Panc1 (cell line): ENCODE data around the gene ADGRE3. TPM values are rescaled to one million over a fixed set of nuclear protein-coding genes. Genes with fewer than 3 reads are reported as not detected.

Experiments used
- ATAC-seq: fragments of 200-7000 bp; cut with Tn5 transposase; 2 replicates; pipeline ENCODE4 v1.9.1; 2020; ENCODE audit warnings: mild to moderate bottlenecking, moderate library complexity
- BruUV-seq: library from RNA; stranded (reverse); fragments of 400-500 nt; replicated peaks from 2 replicates; lab custom pipeline; 2021; lab: Mats Ljungman, UMichigan
- CTCF ChIA-PET: fragments of 300-600 bp; sonication (Branson Sonifier 250); formaldehyde crosslinking; loops from one replicate; lab custom pipeline; 2022; ENCODE audit warnings: antibody characterized with exemption; lab: Charles Lee
- POLR2A ChIA-PET: fragments of 300-600 bp; sonication (Branson Sonifier 250); formaldehyde crosslinking; loops from one replicate; lab custom pipeline; 2022; ENCODE audit warnings: antibody characterized with exemption; lab: Charles Lee
- DNase-seq: peaks from one replicate; pipeline ENCODE4 v3.0.0-alpha.2; 2010; ENCODE audit warnings: low read depth, low spot score
- H3K27ac ChIP-seq: 2 replicates; pipeline ENCODE4 v1.5.1; 2011; ENCODE audit warnings: mild to moderate bottlenecking, low read length, inconsistent platforms
- H3K27me3 ChIP-seq: fragments of 200-500 bp; sonication (Bioruptor generic); 2 replicates; pipeline ENCODE4 v1.6.0; 2014; ENCODE audit warnings: low read length, inconsistent platforms; ENCODE audit not compliant: control insufficient read depth, insufficient read depth
- H3K36me3 ChIP-seq: fragments of 200-500 bp; sonication (Bioruptor generic); 2 replicates; pipeline ENCODE4 v1.5.1; 2014; ENCODE audit warnings: inconsistent platforms, mild to moderate bottlenecking, low read length, moderate library complexity; ENCODE audit not compliant: control insufficient read depth, insufficient read depth
- H3K4me1 ChIP-seq: 2 replicates; pipeline ENCODE4 v1.5.1; 2011; ENCODE audit warnings: inconsistent platforms, mild to moderate bottlenecking, low read length, moderate library complexity; ENCODE audit not compliant: control insufficient read depth, insufficient read depth
- H3K4me3 ChIP-seq, 2 experiments: 2 replicates each; pipeline ENCODE4 v1.5.1; 2011 to 2012; ENCODE audit warnings: low read depth in 2 of 2, low read length in 2 of 2, mild to moderate bottlenecking in 2 of 2, inconsistent platforms in 1 of 2, moderate library complexity in 1 of 2
- H3K9me3 ChIP-seq: fragments of 200-500 bp; sonication (Bioruptor generic); 2 replicates; pipeline ENCODE4 v1.5.1; 2014; ENCODE audit warnings: low read depth, mild to moderate bottlenecking, inconsistent platforms, low read length, moderate library complexity; ENCODE audit not compliant: control insufficient read depth, insufficient read depth
- CTCF ChIP-seq: fragments of 450-650 bp; IDR thresholded peaks from 2 replicates; pipeline ENCODE4 v1.5.1; 2017; ENCODE audit warnings: mild to moderate bottlenecking
- POLR2AphosphoS5 ChIP-seq: IDR thresholded peaks from 2 replicates; pipeline ENCODE4 v1.6.1; 2012; ENCODE audit warnings: mild to moderate bottlenecking, low read depth, low read length, moderate library complexity
- REST ChIP-seq, 2 experiments: IDR thresholded peaks; 2 replicates each; pipeline ENCODE4 v1.6.1; 2011 to 2012; ENCODE audit warnings: low read depth in 2 of 2, control low read depth in 1 of 2, low read length in 1 of 2, mild to moderate bottlenecking in 1 of 2, moderate library complexity in 1 of 2; ENCODE audit not compliant: insufficient read depth in 1 of 2
- SIN3A ChIP-seq: IDR thresholded peaks from 2 replicates; pipeline ENCODE4 v1.6.1; 2012; ENCODE audit warnings: low read depth, mild to moderate bottlenecking, low read length, moderate library complexity, borderline replicate concordance; ENCODE audit not compliant: insufficient read depth
- TCF7L2 ChIP-seq: IDR thresholded peaks from 2 replicates; pipeline ENCODE4 v1.6.1; 2011; ENCODE audit warnings: mild to moderate bottlenecking, low read depth, low read length, inconsistent platforms
- in situ Hi-C: cut with HindIII; loops from 2 replicates; pipeline ENCODE4 v1.10.0; 2016; ENCODE audit warnings: low sequenced_read_pairs, low pct_unique_long_range_greater_than_20kb
- intact Hi-C: fragments of 100-400 bp; cut with micrococcal nuclease; formaldehyde crosslinking; loops from one replicate; pipeline ENCODE4 v1.10.0; 2022; ENCODE audit not compliant: unreplicated experiment
- total RNA-seq: library from RNA; stranded (reverse); gene quantifications from one replicate; pipeline ENCODE4 v1.2.1, GENCODE V29; 2021; ENCODE audit not compliant: unreplicated experiment

ADGRE3 gene
- total RNA-seq, 1 experiment from 2014 or later, result not detected

- ChIA-PET POLR2A (no interaction called here), CTCF (no interaction called here)
- no peaks in the 10 kb centered on the region; the same call in 1 of the 2 replicates for H3K4me1 ChIP-seq
- DNase-seq (no peak), ATAC-seq (no peak)
- intact Hi-C loops (loop anchor here (5.0 kb wide), 1 partner anchor 101 kb away; no protein-coding TSS in a partner anchor), in situ Hi-C loops (no loop called here)
- H3K27me3 ChIP-seq, result no peaks in the 10 kb centered on the region
- H3K9me3 ChIP-seq, result no peaks in the 10 kb centered on the region
- no peak overlapping the region for H3K4me3 ChIP-seq
- H3K27ac ChIP-seq, result no peak overlapping the region
- peaks cover 2% of the 10 kb centered on the region; the same call in 1 of the 2 replicates for H3K36me3 ChIP-seq
- TF ChIP-seq TCF7L2 (no peak), SIN3A (no peak), POLR2AphosphoS5 (no peak), CTCF (no peak), REST (IDR thresholded peaks at IDR 0.05; ENCODE audit: insufficient read depth in 1 of 2, low read depth in 2 of 2, low read length in 1 of 2) (no peak)
- BruUV-seq, result no TSS peak
Observed at GRCh38 chr19:14576363-14576762, 98.3 kb downstream of the ADGRE3 start.

GRCh38 chr19:14575428-14575980 lies 99.1 kb downstream of the ADGRE3 start:
- DNase-seq (no peak), ATAC-seq (no peak)
- ChIA-PET CTCF (no interaction called here), POLR2A (interaction anchor here (0.6 kb wide), 1 partner anchor 65 kb away, joined by 7 read pairs; no protein-coding TSS in a partner anchor)
- TF ChIP-seq REST (IDR thresholded peaks at IDR 0.05; ENCODE audit: insufficient read depth in 1 of 2, low read depth in 2 of 2, low read length in 1 of 2) (no peak), CTCF (no peak), POLR2AphosphoS5 (no peak), TCF7L2 (no peak), SIN3A (no peak)
- in situ Hi-C loops, result no loop called here
- Histone ChIP-seq H3K9me3 (no peaks in the 10 kb centered on the region), H3K4me1 (peaks cover 3% of the 10 kb centered on the region), H3K36me3 (peaks cover 2% of the 10 kb centered on the region; the same call in 1 of the 2 replicates), H3K4me3 (no peak overlapping the region), H3K27ac (no peak overlapping the region), H3K27me3 (no peaks in the 10 kb centered on the region)
- no TSS peak for BruUV-seq
- intact Hi-C loops, result loop anchor here (5.0 kb wide), 1 partner anchor 102 kb away; no protein-coding TSS in a partner anchor
